HG02852 (cell line): ENCODE results near the gene CALHM1.

ENCODE experiments used
- ATAC-seq: cut with Tn5 transposase; IDR thresholded peaks from one replicate; pipeline ENCODE4 v1.9.1; 2021; ENCODE audit warnings: mild to moderate bottlenecking, moderate library complexity; ENCODE audit not compliant: unreplicated experiment

Gene CALHM1

GRCh38 chr10:103456074-103456660 lies 2.5 kb downstream of the CALHM1 start:
- no peak for ATAC-seq

DNA sequence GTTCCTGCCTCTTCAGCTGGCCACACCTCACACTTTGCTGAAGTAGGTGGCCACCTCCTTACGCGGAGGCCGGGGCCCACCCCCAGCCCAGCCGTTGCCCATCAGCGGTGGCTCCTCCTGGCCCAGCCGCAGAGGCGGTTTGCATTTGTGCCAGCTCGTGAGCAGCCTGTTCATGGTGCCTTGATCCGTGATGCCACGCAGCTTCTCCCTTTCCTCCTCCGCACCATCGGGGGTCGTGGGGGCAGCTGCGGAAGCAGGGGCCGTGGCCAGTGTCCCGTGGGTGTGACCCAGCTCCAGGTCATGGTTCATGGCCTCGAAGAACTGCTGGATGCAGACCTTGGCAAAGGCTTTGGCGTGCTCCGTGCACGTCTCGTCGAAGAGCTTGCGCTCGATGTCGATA lies 3.5 kb downstream of the CALHM1 start:
- ATAC-seq, result no peak

GRCh38 chr10:103454026-103454425 lies 4.7 kb downstream of the CALHM1 start:
- no peak for ATAC-seq

DNA sequence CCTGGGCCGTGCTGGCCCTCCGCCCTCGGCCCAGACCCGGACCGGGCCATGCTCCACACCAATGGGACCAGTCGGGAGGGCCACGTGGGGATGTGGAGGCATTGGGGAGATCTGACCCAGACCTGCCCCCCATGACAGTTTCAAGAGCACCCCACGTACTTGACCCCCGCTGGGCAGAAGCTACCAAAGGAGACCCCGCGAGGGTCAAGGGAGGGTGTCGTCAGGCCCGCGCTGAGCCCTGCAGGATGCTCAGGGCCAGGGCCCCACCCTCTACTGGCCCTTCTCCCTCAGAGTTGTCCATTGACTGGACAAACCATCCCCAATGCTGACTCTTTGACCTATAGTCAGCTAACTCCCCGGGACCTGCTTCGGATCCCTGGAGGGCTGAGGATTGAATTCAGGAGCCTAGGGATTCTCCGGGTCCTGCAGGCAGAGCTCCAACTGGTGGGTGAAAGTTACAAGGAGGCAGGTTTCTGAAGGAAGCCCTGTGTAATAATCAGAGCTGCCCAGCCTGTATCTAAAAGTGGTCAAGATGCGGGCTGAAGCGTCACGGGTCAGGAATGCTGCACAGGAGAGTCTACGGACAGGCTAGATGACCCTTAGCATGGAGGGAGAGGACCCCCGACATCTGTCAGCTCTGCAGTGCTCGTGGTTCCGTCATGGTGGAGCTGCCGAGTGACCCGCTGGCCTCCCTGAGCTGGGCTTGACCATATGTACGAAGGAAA lies 6.0 kb downstream of the CALHM1 start:
- ATAC-seq, result no peak

GRCh38 chr10:103451831-103452505 lies 6.7 kb downstream of the CALHM1 start, which contains the start of gene CALHM2:
TSS of gene CALHM2 (minus strand) at chr10:103452370. CDS start at chr10:103449941, 2,429 bp downstream.
- ATAC-seq, result peak; percentile 66

DNA sequence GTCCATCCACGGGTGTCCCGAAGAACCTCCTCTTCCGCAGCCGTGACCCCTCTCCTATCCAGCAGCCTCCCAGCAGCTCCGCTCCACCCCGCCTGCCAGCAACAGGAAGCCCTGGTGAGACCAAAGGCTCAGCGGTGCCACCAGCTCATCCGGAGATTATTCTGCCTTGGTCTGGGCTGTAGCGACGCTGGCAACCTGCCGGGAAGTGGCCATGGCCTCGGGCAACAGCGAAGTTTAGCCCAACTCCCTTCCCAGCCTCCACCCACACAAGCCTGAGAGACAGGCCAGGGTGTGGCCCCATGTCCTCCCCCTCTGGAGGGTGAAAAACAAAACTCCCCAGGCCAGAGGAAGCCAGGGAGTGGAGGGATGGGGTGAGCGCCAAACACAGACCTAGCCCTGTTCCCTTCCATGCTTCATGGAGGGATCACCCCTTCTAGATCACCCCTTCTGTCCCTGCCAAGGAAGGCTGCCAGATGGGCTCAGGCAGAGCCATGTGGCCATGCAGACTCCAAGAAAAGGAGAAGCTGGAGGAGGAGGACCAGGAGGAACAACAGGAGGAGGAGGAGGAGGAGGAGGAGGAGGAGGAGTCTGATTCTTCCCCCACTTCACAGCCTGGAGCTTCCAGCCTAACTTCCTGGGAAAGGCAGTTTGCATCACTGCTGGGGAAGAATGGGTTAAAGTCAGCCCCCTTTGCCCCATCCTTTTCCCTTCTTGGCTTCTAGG lies 7.4 kb downstream of the CALHM1 start:
- ATAC-seq, result no peak

- no peak for ATAC-seq
Observed at GRCh38 chr10:103450201-103450695, 8.5 kb downstream of the CALHM1 start.

- ATAC-seq, result no peak
Observed at GRCh38 chr10:103449208-103450144, 9.2 kb downstream of the CALHM1 start.

DNA sequence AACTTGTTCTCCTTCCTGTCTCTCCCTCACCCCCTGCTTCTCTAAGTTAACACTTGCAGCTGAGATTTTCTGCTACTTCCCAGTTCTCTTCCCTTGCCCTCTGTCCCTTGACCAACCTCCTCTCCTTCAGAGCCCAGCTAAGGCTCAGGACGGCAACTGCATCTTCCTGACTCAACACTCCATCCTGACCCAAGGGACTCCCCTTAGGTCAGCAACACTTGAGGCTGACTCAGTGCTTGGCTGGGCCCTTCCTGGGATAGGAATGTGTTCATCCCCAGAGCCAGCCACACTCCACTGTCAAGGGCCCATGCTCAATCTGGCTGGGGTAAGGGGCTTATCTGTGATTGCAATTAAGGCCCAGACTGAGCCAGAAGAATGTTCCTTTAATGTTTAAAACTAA lies 10.0 kb downstream of the CALHM1 start:
- no peak for ATAC-seq

- no peak for ATAC-seq
Observed at GRCh38 chr10:103447187-103447586, 11.5 kb downstream of the CALHM1 start.

- ATAC-seq, result no peak
Observed at GRCh38 chr10:103445767-103446567, 12.7 kb downstream of the CALHM1 start.

- no peak for ATAC-seq
Observed at GRCh38 chr10:103445366-103445765, 13.3 kb downstream of the CALHM1 start.

DNA sequence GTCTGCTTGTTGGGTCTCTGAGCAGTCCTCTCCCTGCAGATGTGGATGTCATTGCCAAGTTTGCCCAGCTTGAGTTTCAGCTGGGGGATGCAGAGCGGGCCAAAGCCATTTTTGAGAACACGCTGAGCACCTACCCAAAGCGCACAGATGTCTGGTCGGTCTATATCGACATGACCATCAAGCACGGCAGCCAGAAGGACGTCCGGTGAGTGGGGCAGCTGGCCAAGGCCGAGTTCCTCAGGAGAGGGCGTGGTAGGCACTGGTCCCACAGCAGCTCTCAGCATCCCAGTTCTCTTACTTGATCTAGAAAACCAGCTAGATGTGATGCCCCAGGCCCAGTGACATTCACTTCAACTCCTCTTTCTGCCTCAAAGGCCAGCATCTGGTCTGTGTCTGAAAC lies 14.2 kb downstream of the CALHM1 start:
- ATAC-seq, result no peak

GRCh38 chr10:103443475-103444185 lies 15.1 kb downstream of the CALHM1 start:
- ATAC-seq, result no peak

DNA sequence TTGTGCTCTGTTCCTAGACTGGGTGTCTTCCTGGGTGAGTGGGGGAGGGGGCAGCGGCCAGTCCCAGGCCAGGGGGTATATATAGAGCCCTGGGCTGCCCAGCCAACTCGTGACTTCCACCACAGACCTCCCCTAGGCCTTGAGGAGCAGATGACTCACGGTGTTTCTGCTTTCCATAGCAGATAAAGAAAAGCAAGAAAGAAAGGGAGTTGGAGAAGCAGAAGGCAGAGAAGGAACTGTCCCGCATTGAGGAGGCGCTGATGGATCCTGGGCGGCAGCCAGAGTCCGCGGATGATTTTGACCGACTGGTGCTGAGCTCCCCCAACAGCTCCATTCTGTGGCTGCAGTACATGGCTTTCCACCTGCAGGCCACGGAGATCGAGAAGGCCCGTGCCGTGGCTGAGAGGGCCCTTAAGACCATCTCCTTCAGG lies 16.7 kb downstream of the CALHM1 start:
- ATAC-seq, result no peak

GRCh38 chr10:103441611-103442010 lies 17.1 kb downstream of the CALHM1 start:
- no peak for ATAC-seq

GRCh38 chr10:103441206-103441605 lies 17.5 kb downstream of the CALHM1 start:
- no peak for ATAC-seq

GRCh38 chr10:103440416-103440815 lies 18.3 kb downstream of the CALHM1 start:
- ATAC-seq, result no peak

- ATAC-seq, result no peak
Observed at GRCh38 chr10:103439776-103440175, 18.9 kb downstream of the CALHM1 start.
